Activated T-helper 1 cell treated with Interleukin-2 at 50 U/mL for 16 hours (primary cell): ENCODE measurements around the gene SESN3.
"Not testable (repeated sequence)": the region's sequence is repeated elsewhere in the genome, so short reads cannot be mapped to it uniquely, and the experiment has no call there.

Experiments used
- DNase-seq: peaks from one replicate; pipeline ENCODE4 v3.0.0-alpha.2; 2020; ENCODE audit warnings: low read depth

Gene SESN3

GRCh38 chr11:95218149-95218548, 12.9 kb downstream of the SESN3 start:
- DNase-seq: no peak

DNA sequence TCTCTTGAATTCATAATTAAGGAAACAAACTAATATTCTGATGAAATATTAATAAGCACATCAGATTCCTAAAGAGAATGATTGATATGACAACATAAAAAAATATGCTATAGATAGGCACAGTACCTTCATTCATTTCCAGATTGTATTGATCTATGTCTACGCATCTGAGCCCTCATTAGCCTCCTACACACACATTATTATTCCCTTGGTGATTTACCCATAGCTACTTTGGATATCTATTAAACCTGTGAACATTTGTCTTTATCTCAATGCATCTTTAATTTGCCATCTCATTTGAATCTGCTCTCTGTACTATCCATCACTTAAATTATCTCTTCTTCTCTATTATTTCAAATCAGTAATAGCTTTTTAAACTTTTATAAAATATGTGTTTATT, 18.4 kb downstream of the SESN3 start:
- DNase-seq: no peak

GRCh38 chr11:95209535-95209934, 21.5 kb downstream of the SESN3 start:
- not testable (repeated sequence) for DNase-seq

DNA sequence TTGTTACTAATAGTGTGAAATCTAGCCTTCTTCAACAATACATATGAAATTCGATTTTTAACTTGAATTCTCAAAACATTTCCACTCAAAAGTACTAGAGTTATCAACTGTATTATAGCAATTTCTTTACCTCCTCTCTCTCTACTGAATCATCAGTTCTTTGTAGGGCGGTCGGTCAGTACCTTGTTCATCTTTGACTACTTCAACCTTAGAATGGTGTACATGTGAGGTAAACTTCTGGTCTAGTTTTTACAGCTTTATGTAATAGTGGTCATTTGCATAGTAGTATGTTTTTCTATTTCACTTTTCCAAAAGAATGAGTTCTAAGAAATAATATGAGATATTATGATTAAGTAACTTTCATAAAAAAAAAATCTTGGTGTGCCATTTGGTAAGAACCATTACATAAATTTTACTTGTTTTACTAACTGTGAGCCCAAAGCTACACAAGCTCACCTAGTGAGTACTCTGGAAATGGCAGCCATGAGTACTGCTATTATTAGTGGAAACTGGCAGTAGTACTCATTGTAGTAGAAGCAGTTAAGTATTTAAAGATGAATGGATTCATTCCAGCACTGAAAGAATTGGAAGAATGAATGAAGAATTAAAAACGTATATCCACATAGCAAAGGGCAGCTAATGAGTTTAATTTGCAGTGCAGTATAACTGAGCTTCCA, 30.1 kb downstream of the SESN3 start:
- no peak for DNase-seq

- no peak for DNase-seq
Measured at GRCh38 chr11:95195831-95196230, 35.2 kb downstream of the SESN3 start.

DNA sequence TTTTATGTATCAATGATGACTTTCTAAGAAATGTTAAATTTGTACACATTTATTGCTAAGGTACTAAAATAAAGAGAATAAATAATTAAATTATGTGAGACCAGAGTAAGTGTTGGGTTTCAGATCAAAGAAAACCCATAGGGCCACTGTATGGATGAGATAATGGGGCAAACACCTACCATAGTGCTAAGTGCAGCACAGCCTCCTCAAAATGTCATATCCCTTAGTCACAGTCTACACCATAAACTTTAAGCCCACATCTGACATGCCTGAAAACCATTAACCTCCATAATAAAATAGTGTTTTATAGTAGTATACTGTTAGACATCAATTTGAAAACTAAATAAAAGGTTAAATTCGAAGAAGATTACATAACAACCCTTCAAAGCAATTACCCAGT, 37.5 kb downstream of the SESN3 start:
- DNase-seq: no peak

- DNase-seq: no peak
Measured at GRCh38 chr11:95192717-95193116, 38.3 kb downstream of the SESN3 start.

DNA sequence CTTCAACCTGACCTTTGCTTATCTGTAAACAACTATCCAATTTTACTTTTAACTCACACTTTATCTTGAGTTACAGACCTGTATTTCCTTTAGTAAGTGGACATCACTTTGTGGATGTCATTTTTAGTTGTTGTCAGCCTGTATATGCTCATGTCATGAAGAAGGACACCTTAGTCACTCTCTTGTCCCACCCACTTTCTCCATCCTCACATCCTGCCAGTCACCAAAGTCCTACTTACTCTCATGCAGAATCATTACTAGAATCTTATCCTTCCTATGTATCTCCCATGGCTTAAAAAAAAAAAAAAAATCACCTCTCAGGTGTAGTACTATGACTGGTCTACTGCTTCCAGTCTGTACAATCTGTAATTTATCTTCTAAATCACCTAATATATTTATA, 43.3 kb downstream of the SESN3 start:
- DNase-seq: no peak

- no peak for DNase-seq
Measured at GRCh38 chr11:95182397-95182796, 48.6 kb downstream of the SESN3 start.

GRCh38 chr11:95175818-95176380, 55.1 kb downstream of the SESN3 start:
- no peak for DNase-seq

DNA sequence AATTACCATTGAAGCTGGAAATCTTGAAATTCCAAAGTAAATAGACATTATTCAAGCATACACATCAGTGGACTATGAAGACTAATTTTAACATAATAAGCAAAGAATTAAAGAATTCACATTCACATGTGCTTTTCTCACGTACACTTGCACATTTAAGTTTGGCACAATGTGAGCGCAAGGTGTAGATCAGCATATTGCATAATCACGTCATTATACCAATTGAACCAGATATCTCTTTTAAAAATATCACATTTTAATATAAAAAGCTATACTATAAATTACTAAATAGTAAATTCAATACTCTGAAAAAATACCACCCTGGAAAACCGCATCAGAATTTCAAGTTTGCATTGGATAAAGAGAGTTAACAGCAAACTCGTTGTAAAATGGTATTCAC, 60.7 kb downstream of the SESN3 start:
- no peak for DNase-seq

DNA sequence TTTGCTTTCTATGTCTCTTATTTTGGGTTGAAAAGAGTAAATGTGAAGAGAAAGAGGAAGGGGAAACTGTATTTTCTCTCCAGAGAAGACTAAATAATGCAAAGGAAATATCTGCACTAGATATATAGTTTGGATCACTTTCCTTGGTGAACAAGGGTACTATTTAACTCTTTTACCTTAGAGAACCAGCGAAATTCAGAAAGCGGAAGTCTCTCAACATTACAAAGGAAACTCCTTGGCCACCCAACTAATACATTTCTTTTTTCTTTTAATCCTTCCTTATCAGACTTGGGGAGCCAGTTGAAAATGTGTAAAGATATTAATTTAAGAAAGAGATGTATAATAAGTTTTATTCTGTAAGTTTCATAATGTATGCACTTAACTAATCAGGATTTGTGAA, 64.2 kb downstream of the SESN3 start:
- no peak for DNase-seq

DNA sequence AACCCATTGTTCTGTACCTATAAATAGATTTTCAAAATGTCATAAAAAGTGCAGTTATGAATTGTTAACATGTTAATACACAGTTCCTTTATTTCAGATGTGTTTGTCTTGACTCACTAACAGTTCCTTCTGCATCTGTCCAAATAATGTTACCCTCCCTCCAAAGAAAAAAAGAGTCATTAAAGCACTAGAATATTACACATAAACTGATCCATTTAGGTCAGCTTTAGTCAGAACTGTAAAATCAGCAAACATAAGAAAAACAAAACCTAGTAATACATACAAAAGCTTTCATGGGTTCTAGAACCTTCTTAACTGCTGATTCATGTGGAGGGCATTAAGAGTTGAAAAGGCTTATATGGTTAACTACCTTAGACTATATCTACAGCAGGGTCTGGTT, 65.4 kb downstream of the SESN3 start:
- DNase-seq: no peak

- DNase-seq: no peak
Measured at GRCh38 chr11:95163106-95163505, 67.9 kb downstream of the SESN3 start.

- no peak for DNase-seq
Measured at GRCh38 chr11:95161248-95161647, 69.8 kb downstream of the SESN3 start.

- no peak for DNase-seq
Measured at GRCh38 chr11:95157824-95158223, 73.2 kb downstream of the SESN3 start.

- DNase-seq: no peak
Measured at GRCh38 chr11:95156916-95157541, 74.0 kb downstream of the SESN3 start.

DNA sequence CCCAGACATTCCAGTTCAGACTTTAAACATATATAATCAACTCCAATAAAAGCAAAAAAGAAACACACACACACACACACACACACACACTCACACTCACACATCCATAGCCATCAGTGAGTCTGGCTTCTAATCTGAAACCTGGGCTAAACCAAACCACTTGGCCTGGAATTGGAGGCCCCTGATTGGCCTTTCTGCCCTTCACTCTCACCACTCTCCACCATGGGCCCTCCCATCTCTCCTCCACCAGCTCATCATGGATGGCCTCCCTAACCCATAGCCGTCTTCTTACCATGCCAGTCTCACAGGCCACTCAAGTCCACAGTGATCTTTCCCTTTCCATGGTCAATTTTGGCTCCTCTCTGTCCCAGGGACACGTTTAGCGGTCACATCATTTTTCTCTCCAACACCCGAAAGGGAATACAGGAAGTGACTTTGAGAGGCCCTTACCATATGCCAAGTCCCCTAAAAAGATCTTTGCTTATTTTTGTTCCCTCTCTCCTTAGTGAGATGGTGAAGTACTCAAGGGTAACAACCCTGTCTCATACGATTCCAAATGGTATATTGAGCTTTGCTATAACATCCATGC, 74.8 kb downstream of the SESN3 start:
- no peak for DNase-seq

GRCh38 chr11:95155385-95155784, 75.6 kb downstream of the SESN3 start:
- DNase-seq: no peak

DNA sequence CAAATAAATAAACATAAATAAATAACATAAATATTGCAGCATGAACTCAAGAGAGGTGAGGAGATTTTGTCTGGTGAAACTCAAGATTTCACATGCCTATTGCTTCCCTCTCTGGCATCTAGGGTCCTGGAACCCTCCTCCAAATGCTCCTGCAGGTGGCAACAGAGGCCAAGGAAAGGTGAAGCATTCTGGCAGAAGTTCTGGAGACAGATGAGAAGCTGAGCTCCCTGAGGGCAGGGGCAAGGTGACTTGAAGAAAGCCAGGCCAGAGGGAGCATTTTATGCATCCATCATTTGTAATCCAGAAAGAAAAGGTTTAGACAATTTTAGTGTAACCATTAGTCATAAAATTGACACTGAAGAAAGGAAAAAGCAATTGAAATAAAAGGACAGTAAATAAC, 76.5 kb downstream of the SESN3 start:
- no peak for DNase-seq

GRCh38 chr11:95153857-95154246, 77.2 kb downstream of the SESN3 start:
- DNase-seq: no peak

GRCh38 chr11:95152876-95153856, 77.8 kb downstream of the SESN3 start:
- DNase-seq: no peak
